GM21529 (cell line): ENCODE data around the gene KNDC1.

Source experiments
- ATAC-seq: cut with Tn5 transposase; IDR thresholded peaks from one replicate; pipeline ENCODE4 v1.9.1; 2021; ENCODE audit not compliant: unreplicated experiment

Gene KNDC1

DNA sequence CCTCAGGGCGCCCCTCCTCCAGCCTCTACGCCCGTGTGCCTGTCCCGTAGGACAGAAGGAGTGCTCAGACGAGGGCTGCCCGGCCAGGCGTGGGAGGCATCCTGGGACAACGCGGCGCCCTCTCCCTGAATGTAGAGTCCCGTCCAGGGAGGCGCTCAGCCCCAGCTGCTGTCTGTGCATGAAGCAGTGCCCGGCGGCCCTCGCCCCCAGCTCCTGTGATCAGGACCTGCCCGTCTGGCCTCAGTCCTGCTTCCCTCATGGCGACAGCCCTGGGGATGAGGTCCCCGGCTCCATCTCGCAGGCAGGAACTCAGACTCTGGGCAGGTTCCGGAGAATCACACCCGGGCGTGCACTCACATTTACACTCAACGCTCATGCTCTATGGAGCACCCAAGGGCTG is 45.1 kb downstream of the KNDC1 start:
- no peak for ATAC-seq

GRCh38 chr10:133206356-133207040 is 46.5 kb downstream of the KNDC1 start:
- no peak for ATAC-seq

DNA sequence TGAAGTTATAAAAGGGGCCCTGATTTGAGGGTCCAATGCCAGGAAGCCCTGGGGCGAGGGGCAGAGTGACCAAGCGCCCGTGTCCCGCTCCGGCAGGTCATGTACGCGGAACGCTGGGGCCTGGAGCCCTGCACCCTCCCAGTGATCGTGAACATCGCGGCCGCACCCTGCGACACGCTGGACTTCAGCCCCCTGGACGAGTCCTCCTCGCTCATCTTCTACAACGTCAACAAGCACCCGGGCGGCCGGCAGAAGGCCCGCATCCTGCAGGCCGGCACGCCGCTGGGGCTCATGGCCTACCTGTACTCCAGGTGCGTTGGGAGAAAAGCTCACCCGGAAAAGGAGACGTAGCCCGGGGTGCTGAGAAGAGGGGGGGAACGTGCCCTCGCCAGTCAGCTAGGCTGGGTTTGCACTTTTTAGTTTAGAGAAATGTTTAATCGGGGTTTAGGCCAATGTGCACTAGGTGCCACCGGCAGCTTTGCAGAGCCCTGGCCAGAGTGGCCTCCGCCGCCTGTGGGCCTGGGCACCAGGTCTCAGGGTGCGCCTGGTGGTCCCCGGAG is 47.1 kb downstream of the KNDC1 start:
- ATAC-seq = no peak

DNA sequence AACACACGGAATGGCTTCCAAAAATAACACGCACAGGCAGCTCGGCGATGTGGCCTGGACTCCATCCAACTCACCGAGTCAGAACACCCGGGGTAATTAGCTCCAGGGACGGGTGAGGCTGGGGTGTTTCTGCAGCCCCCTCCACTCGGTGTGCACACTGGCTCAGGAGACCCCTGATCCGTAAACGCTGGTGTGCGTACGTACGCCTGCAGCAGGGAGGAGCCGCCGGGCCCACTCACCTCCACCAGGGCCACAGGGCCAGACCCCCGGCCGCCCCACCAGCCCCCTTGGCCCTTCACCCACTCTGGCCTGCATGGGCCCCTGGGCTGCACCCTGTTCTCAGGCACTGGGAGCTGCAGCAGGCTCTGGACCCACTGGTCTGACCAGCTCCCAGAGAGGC is 47.6 kb downstream of the KNDC1 start:
- ATAC-seq = no peak

GRCh38 chr10:133208466-133208865 is 48.4 kb downstream of the KNDC1 start:
- no peak for ATAC-seq

DNA sequence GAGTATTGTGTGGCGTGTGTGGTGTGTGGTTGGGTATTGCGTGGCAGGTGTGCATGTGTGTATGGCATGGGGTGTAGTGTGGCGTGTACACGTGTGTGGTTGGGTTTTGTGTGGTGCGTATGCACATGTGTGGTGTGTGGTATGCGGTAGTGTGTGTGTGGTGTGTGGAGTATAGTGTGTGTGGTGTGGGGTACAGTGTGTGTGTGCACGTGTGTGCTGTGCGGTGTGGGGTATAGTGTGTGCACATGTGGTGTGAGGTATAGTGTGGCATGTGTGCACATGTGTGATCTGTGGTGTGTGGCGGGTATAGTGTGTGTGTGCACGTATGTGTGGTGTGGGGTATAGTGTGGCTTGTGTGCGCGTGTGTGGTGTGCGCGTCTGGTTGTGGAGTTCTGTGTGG is 49.1 kb downstream of the KNDC1 start:
- ATAC-seq = no peak

GRCh38 chr10:133209641-133210040 is 49.6 kb downstream of the KNDC1 start:
- ATAC-seq = no peak

DNA sequence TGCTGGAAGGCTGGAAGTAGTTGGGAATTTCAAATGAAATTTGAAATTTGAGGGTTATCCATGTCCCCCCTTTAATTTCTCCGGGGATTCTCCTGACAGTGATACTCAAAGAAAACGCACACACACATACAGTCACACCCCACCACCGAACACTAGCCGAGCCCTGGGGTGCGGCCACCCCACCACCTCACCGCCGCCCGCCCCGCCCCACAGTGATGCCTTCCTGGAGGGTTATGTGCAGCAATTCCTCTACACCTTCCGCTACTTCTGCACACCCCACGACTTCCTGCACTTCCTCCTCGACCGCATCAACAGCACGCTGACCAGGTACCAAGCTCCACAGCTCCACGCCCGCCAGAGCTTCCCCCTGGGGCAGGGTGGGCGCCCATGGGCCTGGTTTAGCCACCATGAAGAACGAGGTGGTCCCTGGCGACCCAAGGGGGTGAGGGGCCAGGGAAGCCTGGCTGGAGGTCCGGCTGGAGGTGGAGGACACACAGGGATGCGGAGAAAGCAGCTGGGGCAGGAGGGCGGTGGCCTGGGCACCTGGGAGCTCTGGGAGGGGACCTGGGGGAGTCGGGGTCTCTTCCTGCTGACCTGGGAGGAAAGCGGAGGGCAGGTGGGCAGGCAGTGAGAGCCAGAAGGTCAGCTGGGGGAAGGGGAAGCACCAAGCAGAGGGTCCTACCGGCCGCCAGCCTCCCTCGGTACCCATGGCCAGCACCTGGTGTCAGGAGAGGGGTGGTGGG is 50.5 kb downstream of the KNDC1 start:
- ATAC-seq = no peak

- no peak for ATAC-seq
Measured at GRCh38 chr10:133211141-133211830, 51.3 kb downstream of the KNDC1 start.

- ATAC-seq = no peak
Measured at GRCh38 chr10:133211959-133212852, 52.2 kb downstream of the KNDC1 start.

DNA sequence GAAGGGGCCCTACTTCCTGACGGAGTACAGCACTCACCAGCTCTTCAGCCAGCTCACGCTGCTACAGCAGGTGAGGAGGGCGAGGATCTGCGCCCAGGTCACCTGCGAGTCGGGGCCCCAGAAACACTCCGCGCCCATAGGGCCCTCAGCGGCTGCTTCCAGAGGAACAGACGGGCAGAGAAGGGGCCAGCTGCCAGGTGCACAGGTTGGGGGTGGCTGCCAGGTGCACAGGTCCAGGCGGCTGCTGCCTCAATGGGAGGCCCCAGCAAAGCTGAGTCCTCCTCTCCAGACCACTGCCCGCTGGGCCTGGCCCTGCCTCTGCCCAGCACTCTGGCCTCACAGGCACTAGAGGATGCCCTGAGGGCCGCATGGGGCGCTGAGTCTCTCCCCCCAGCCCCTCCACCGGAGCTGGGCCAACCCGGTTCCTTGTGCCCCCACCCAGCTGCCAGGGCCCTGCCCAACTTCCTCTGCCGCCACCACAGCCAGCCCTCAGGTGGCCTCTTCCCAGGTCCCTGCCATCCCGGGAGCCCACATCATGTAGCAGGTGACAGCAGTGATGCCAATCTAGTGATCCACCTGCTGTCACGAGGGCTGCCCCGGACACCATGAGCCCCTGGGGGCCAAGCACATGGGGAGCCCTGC is 53.0 kb downstream of the KNDC1 start:
- ATAC-seq = no peak

DNA sequence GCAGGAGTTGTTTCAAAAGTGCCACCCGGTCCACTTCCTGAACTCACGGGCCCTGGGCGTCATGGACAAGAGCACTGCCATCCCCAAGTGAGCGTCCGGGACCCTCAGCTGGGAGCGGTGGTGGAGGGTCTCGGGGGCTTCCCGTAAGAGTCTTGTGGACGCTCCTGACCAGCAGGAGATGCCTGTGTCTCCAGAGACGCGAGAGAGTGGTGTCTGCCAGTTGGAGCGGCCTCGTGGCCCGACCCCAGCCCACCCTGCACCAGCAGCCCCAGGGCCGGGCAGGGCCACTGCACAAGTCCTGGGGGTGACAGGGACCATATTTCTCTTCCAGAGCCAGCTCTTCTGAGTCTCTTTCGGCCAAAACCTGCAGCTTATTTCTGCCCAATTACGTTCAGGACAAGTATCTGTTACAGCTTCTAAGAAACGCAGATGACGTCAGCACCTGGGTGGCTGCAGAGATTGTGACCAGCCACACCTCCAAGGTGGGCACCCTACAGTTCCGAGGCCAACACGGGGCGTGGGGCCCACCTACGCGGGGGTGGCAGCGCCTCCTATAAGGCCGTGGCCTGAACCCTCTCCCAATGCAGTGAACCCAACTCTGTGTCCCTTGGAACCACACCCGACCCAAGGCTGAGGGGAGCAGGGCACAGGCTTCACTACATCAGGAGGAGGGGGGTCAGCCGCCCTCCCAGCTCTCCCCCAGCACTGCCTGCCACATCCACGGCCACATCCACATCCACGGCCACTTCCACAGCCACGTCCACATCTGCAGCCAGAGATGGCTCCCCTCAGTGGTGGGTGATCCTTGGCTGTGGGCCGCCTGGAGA is 53.8 kb downstream of the KNDC1 start:
- no peak for ATAC-seq

DNA sequence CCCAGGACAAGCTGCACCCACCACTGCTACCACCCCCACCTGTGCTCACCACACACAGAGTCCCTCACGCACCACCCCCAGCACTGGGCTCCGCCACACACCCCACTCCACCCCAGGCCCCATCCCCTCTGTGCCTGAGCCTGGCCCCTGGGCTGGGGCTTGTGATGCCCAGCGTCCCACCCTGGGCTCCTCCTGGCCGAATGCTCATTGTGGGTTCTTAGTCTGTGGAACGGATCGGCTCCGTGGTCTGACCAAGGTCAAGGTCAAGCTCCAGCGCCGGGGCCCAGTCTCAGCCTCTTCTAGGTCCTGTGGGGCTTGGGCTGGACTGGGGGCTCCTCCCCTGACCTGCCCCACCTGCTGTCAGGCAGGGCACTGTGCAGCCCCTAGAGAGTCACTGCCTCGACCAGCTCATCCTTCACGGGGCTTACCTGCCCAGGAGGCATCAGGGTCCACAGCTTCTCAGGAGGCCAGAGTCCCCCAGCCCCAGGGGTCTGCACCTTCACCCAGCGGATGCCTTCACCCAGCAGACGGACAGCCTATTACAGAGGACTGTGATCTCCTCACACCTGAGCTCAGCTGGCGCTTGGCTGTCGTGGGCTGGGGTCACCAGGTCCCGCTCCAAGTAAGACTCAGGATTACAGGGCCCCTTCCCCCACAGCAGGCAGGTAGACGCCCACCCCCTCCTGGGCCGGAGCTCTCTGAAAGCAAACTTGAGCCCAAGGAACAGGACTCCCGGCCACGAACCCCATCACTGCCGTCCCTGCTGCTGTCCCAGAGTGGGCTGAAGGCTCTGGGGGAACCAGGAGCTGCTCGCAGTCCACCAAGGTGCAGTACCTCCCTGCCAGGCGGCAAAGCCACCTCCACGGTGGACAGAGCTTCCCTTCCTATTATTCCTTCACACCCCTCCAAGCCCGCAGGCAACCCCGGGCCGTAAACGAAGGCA is 54.7 kb downstream of the KNDC1 start:
- ATAC-seq = no peak

GRCh38 chr10:133215586-133215985 is 55.6 kb downstream of the KNDC1 start:
- ATAC-seq = no peak

DNA sequence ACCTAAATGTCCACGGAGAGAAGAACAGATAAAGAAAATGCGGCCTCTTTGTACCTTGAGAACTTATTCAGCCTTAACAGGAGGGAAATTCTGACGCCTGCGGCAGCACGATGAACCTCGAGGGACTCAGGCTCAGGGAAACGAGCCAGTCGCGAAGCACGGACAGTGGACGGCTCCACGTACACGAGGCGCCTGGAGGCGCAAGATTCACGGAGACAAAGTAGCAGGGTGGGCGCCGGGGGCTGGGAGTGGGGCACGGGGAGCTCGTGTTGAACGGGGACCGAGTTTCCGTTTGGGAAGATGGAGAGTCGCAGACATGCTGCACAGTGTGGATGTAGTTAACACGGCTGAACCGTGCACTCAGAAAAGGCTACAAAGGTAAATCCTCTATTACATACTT is 56.8 kb downstream of the KNDC1 start:
- ATAC-seq = no peak

DNA sequence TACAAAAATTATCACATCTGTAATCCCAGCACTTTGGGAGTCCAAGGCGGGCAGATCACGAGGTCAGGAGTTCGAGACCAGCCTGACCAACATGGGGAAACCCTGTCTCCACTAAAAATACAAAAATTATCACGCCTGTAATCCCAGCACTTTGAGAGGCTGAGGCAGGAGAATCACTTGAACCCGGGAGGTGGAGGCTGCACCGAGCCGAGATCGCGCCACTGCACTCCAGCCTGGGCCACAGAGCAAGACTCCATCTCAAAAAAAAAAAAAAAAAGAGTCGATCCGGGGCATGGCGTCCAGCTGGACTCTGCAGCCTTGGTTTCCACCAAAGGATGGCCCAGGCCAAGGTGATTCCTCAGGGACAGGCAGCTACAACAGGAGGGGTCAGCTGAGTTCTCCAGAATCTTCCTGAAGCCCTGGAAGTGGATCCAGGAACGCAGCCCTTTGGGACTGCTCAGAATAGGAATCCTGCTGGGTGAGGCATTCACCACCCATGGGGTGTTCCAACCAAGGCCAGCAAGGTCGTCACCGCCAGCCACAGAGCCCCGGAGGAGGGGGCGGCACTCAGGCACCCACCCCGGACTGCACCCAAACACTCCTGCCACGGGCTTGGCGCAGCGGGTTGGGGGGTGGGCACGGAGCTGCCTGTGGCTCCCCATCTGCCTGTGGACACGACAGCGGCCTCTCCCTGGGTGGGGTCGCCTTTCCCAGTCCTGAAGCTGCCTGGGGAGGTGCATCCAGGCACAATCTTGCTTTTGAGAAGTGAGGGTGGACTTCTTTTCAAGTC is 58.0 kb downstream of the KNDC1 start:
- no peak for ATAC-seq

DNA sequence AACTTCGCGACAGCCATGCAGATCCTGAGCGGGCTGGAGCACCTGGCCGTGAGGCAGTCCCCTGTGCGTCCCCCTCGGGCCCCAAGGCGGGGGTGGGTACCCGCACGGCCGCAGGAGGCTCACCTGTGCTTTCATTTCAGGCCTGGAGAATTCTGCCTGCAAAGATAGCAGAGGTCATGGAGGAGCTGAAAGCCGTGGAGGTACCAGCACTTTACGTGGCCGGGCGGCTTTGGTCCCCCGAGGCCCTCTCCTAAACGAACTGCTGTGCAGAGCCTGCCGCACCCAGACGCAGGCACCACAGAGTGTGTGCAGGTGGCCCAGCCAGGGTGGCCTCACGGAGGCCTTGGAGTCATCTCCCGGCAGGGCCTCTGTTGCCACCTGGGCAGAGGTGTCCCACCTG is 58.9 kb downstream of the KNDC1 start:
- ATAC-seq = no peak

DNA sequence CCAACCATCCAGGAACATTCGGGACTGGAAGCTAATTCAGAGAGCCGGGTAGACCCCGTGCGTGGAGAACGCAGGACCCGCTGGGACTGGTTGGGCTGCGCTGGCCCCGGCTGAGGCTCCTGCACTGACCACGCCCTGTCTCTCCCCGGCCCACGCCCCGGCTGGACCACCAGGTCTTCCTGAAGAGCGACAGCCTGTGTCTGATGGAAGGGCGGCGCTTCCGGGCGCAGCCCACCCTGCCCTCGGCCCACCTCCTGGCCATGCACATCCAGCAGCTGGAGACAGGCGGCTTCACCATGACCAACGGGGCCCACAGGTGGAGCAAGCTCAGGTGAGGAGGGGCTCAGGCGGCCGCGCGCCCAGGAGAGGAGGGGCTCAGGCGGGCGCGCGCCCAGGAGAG is 59.8 kb downstream of the KNDC1 start:
- no peak for ATAC-seq
